Cardiac septum (tissue), 1 donor: ENCODE results near the gene PEX11B. TPM values are rescaled to one million over a fixed set of nuclear protein-coding genes. Genes with fewer than 3 reads are reported as not detected.

Experiments
- DNase-seq: peaks from one replicate; pipeline ENCODE4 v3.0.0-alpha.2; 2020; ENCODE audit warnings: low spot score
- intact Hi-C: fragments of 100-400 bp; cut with DNase I; formaldehyde crosslinking; loops from one replicate; pipeline ENCODE4 v1.14.0; 2022
- total RNA-seq: library from RNA; stranded (reverse); fragmentation: NEBNext Ultra II Directional; extraction: Animal tissue kit (Norgen Biotek cat#: 25700); gene quantifications from one replicate; pipeline ENCODE4 v1.2.1, GENCODE V29; 2021
- donor health status: DM: no; HTN: no; CAD: no.

Gene PEX11B
- total RNA-seq, 1 donor from 2014 or later = 17.4 TPM

DNA sequence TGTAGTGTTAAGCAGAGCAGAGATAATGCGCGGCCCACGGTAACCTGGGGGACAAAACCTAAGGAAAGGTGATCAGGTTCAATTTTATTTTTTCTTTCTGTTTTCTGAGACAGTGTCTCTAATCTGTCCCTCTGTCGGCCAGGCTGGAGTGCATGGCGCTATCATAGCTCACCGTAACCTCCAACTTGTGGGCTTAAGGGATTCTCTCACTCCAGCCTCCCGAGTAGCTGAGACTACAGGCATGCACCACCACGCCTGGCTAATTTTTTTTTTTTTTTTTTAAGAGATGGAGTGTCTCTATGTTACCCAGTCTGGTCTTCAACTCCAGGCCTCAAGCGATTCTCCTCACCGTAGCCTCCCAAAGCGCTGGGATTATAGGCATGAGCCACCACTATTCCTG is 32.1 kb downstream of the PEX11B start:
- intact Hi-C loops = no loop called here
- DNase-seq = no peak

DNA sequence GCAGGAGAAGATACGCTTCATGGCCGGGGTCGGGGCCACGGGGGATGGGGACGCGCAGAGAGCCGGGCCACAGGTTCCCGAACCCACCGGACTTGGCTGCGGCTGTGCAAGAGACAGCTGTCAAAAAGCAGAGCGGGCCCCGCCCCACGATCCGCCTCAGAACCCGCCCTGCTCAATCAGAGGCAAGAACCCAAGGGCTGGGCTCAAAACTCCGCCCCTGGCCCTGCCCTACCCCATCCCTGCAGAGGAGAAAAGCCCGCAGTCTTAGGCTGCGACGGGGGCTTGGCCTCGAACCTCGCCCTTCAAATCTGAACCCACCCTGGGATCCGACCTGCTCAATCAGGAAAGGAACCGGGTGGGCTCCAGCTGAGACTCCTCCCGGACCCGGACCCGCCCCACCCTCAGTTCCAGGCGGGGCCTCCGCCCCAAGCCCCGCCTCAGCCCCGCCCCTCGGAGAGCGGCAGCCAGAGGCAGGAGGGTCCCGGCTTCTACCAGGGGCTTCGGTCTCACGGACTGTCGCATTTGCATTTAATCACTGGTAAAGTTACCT is 32.7 kb downstream of the PEX11B start, which contains the start of gene ANKRD35:
ANKRD35 (minus strand) TSS at position 129 of the 550 bp plus-strand sequence; CDS start at position 21, 108 bp downstream.
- intact Hi-C loops = no loop called here
- DNase-seq = peak; percentile 94

DNA sequence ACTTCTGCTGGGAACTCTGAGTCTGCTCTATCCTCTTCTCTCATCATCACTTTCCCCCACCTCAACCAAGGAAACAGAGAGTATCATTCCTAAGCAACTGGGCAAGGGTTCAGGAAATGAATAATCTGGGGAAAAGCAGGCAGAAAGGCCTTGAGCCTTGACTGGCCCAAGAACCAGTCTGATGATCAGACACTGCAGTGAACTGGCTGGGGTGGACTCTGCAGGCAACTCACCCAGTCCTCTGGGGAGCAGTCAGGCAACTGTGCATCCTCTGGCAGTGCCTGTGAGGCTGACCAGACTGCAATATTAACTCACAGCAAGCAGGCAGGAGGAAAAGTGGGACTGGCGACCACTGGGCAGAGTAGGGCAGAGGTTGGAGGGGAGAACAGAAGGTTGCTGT is 33.8 kb downstream of the PEX11B start:
- intact Hi-C loops = no loop called here

DNA sequence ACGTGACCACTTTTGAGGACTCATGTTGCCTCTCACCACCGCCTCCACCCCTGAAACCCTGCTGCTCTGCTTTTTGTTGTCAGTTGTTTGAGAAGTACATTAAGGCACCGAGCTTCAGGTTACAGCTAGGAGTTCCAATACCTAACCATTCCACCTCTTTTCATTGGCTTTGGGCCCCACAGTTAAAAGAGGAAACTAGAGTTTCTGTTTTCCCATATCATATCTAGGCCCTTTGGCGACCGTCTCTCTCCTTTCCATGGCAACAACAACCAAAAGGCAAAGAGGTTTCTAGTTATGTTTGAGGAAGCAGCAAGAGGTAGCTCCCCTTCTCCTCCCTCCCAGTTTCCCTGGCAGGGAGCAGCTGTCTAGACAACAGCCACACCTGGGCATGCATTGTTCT is 38.7 kb downstream of the PEX11B start:
- intact Hi-C loops = no loop called here
- no peak for DNase-seq

More for the DNA sequence above, 33.8 kb downstream of the PEX11B start:
- DNase-seq = no peak

DNA sequence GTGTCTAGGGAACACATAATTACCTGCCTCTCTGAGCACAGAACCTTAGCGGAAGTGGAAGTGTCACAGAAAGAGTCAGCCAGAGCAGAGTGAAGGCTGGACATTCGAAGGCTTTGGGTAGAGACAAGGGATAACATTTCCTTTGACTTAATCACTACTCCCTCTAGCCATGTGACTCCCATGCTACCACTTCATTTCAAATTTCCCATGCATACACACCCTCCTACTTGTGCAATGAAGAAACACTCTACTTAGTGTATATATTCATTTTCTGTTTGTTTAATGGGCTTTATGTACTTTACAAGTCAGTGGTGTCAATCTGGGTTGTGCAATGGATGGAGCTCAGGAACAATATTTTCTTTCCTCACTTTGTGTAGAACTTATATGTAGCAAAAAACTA is 39.8 kb downstream of the PEX11B start:
- no peak for DNase-seq
- intact Hi-C loops = no loop called here

DNA sequence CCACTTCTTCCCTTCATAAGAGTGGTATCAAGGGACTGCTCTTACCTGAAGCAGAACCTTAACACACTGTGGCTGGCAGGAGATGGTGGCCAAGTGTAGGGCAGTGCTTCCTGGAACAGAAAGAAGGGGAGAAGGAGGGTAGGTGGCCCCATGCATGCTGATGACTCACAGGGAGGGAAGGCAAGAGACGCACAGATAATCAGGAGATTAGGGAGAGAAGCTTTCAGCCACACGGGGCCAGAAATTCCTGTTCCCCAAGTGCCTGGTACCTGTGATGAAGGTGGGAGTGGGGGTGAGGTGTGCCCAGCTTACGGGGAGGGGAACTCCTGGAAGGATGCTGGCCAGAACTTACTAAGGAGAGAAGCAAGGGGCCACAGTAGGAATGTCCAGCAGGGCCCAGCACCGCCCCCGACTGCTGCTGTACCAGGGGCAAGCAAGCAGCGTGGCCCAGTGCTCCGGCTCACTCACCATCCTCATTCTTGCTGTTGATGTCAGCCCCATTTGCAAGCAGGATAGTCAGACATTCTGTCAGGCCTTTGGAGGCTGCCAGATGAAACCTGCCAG is 40.5 kb downstream of the PEX11B start:
- intact Hi-C loops = no loop called here
- peak; percentile 55 for DNase-seq

DNA sequence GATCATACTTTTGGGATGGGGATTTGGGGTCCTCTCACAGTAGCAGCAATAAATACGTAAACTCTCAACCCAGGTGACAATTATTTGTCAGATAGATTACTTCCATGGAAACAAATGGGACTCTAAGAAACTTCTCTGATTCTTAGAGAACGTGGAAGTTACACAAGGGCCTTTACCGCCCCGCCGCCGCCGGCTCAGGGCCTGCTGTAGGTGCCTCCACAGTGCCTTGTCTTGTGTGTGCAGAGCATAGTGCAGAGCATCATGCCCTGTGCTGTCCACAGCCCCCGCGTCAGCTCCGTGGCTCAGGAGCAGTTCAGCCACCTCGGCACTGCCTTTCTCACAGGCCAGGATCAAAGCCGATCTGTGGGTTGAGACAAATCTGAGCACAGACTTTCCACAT is 43.9 kb downstream of the PEX11B start:
- intact Hi-C loops = no loop called here
- DNase-seq = no peak

DNA sequence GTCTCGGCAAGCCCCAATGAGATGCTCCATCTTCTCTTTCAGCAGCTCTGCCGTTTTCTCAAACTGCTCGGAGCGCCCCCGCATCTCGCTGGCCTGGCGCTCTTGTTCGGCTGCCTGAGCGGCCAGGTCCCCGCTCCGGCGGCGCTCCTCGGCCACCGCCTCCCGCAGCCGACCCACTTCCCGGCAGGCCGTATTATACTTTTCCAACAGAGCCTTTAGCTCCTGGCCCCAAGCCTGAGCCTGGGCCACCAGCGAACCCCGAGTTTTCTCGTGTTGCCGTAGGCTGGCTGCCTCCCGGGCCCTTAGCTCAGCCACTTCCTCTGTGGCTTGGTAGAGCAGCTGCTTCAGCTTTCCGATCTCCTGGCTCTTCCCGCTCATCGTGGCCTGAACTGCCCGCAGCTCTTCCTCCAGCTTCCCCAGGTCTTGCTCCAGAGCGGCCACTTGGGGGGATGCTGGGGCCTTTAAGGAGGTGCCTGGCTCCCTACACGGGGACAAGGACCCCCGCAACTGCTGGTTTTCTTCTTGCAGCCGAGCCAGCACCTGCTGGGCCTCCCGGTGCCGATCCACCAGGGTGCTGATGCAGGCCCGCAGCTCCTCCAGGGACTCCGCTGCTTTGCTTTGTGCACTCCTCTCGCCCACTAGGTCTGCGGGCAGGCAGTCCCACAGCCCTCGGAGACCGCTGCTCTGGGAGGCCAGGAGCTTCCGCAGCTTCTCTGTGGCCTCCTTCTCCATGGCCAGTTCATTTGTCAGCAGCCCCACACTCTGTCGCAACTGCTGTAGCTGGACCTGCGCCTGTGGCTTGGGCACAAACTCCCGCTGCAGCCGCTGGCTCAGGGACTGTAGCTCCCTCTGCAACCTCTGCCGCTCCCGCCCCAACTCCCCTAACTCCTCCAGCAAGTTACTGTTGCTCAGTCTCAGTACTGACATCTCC is 46.3 kb downstream of the PEX11B start:
- DNase-seq = peak; percentile 85
- intact Hi-C loops = no loop called here

DNA sequence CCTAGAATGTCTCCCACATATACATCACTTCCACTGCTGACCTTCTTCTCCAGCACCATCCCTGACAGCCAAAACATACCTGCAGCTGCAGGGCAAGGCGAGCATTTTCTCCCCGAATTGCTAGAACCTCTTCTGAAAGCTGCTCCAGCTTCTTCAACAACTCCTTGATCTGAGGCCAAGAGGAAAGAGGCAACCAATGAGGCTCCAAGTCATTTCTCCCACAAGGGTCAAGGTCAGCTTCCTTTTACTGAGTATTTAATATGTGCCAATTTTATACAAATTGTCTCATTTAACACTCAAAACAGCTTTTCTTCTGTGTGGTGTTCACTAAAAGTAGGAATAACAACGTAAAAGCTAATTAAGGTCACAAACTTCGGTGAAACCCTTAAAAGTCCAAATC is 50.3 kb downstream of the PEX11B start:
- DNase-seq = no peak
- intact Hi-C loops = no loop called here

DNA sequence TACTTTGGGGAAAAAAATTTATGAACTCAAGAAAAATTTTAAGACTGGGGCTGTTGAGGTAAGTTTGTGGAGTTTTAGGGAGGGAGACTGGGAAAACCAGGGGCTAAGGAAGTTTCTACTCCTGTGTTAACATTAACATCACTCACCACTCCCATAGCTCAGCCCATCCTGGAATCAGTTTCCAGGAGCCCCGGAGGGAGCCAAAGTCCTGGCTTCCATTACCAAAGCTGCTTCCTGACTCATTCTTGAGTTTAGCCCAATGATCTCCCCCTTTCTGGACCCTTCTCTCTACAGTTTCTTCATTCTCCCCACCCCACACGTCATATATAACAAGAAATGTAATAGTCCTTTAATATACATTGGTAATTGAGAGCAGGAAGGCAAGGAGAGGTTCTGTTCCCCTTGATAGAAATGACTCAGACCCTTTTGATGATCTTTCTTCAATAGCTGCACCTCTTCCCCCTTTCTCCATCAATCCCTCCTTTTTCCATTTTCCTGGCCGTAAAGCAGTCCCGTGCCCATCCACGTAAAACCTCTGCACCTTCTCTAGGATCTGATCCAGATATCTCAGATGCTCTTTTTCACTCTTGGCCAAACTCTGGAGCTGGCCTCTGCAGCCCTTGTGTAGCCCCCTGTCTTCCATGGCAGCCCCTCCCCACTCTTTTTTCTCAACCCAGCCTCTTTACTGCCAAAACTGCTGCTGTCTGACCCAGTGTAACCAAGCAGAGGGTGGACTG is 55.1 kb downstream of the PEX11B start:
- no peak for DNase-seq
- intact Hi-C loops = no loop called here

Other genes starting within 250 kb of the PEX11B start
- gene PDZK1, start 211.3 kb downstream of the PEX11B start, total RNA-seq = 0.48 TPM
- 0.22 TPM for gene CD160, start 199.2 kb downstream of the PEX11B start, total RNA-seq
- 74.5 TPM for gene RNF115, start 94.6 kb downstream of the PEX11B start, total RNA-seq
- gene POLR3C, start 94.5 kb downstream of the PEX11B start, total RNA-seq = 14.0 TPM
- gene NUDT17, start 73.1 kb downstream of the PEX11B start, total RNA-seq = 2.7 TPM
- gene PIAS3, start 59.6 kb downstream of the PEX11B start, total RNA-seq = 19.7 TPM
- gene ANKRD35, start 32.9 kb downstream of the PEX11B start, total RNA-seq = 0.73 TPM
- 3.8 TPM for gene ITGA10, start 8.7 kb downstream of the PEX11B start, total RNA-seq
- 74.2 TPM for gene RBM8A, start 8.8 kb upstream of the PEX11B start, total RNA-seq
- 25.6 TPM for gene LIX1L, start 39.3 kb upstream of the PEX11B start, total RNA-seq
- gene ANKRD34A, start 45.9 kb upstream of the PEX11B start, total RNA-seq = 2.9 TPM
- 36.8 TPM for gene POLR3GL, start 46.0 kb upstream of the PEX11B start, total RNA-seq
- gene TXNIP, start 77.9 kb upstream of the PEX11B start, total RNA-seq = 689 TPM
- gene HJV, start 103.0 kb upstream of the PEX11B start, total RNA-seq = 73.8 TPM
- 0.92 TPM for gene NBPF10, start 226.1 kb upstream of the PEX11B start, total RNA-seq